GM18870 (cell line): ENCODE measurements around the gene ANO3.

ENCODE experiments used
- ATAC-seq: cut with Tn5 transposase; IDR thresholded peaks from one replicate; pipeline ENCODE4 v1.9.1; 2021; ENCODE audit warnings: moderate library complexity; ENCODE audit not compliant: unreplicated experiment

ANO3 gene

GRCh38 chr11:26702406-26702805, 370.5 kb downstream of the ANO3 start:
- ATAC-seq: no peak

- ATAC-seq: no peak
These were observed 371.7 kb downstream of the ANO3 start for GRCh38 chr11:26703411-26704191.

- no peak for ATAC-seq
These were observed 372.3 kb downstream of the ANO3 start for GRCh38 chr11:26704249-26704648.

GRCh38 chr11:26706181-26706580, 374.3 kb downstream of the ANO3 start:
- ATAC-seq: no peak

GRCh38 chr11:26708736-26709456, 377.0 kb downstream of the ANO3 start:
- no peak for ATAC-seq

GRCh38 chr11:26710489-26710888, 378.6 kb downstream of the ANO3 start:
- no peak for ATAC-seq

GRCh38 chr11:26712497-26712896, 380.6 kb downstream of the ANO3 start:
- no peak for ATAC-seq
